Ishikawa (cell line): ENCODE data around the gene LYSMD2.

Experiments
- CEBPB ChIP-seq: IDR thresholded peaks from 2 replicates; pipeline ENCODE4 v1.6.1; 2012
- CREB1 ChIP-seq: IDR thresholded peaks from 2 replicates; pipeline ENCODE4 v1.6.1; 2012; ENCODE audit warnings: low read depth
- EGR1 ChIP-seq: IDR thresholded peaks from 2 replicates; pipeline ENCODE4 v1.6.1; 2012
- EP300 ChIP-seq: IDR thresholded peaks from 2 replicates; pipeline ENCODE4 v1.6.1; 2012; ENCODE audit warnings: borderline replicate concordance
- FOXM1 ChIP-seq: IDR thresholded peaks from 2 replicates; pipeline ENCODE4 v1.6.1; 2012; ENCODE audit warnings: low read depth, borderline replicate concordance
- NFIC ChIP-seq: IDR thresholded peaks from 2 replicates; pipeline ENCODE4 v1.6.1; 2012
- RAD21 ChIP-seq: IDR thresholded peaks from 2 replicates; pipeline ENCODE4 v1.6.1; 2012; ENCODE audit warnings: low read depth
- TAF1 ChIP-seq: IDR thresholded peaks from 2 replicates; pipeline ENCODE4 v1.6.1; 2012; ENCODE audit warnings: low read depth, mild to moderate bottlenecking
- TCF12 ChIP-seq: IDR thresholded peaks from 2 replicates; pipeline ENCODE4 v1.6.1; 2012; ENCODE audit warnings: low read depth
- TEAD4 ChIP-seq: IDR thresholded peaks from 2 replicates; pipeline ENCODE4 v1.6.1; 2012
- YY1 ChIP-seq: IDR thresholded peaks from 2 replicates; pipeline ENCODE4 v1.6.1; 2012; ENCODE audit warnings: low read depth
- ZBTB7A ChIP-seq: IDR thresholded peaks from 2 replicates; pipeline ENCODE4 v1.6.1; 2012; ENCODE audit warnings: low read depth
- TF ChIP-seq, protein P1 (sequence below): IDR thresholded peaks from 2 replicates; pipeline ENCODE4 v1.6.1; 2012
- TF ChIP-seq, protein P2 (sequence below): IDR thresholded peaks from 2 replicates; pipeline ENCODE4 v1.6.1; 2012
- TF ChIP-seq, protein P3 (sequence below): IDR thresholded peaks from 2 replicates; pipeline ENCODE4 v1.6.1; 2012; ENCODE audit warnings: low read depth, mild to moderate bottlenecking

LYSMD2 gene

DNA sequence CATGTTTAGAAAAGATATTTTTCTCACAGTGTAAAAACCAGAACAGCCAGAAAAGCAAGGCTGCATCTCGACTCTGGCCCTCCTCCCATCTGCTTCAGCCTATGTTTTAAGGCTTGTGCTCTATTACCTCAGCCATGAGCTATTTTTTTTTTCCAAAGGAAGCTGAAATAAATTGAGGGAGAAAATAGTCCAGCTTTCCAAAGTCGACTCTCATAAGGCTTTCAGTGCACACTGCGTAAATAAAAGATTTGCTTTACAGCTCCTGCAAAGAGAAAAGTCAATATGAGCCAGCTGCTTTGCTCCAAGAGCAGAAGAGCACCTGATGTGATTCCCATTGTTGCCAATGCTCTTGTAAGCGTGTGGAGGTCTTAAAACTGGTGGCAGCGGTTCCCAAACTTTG is 29.4 kb downstream of the LYSMD2 start:
- TF ChIP-seq FOXM1 (no peak), RAD21 (no peak), TAF1 (no peak), EGR1 (no peak), CREB1 (no peak), TCF12 (no peak), CEBPB (no peak), YY1 (no peak), ZBTB7A (no peak), TEAD4 (no peak)
- TF ChIP-seq, protein P1, sequence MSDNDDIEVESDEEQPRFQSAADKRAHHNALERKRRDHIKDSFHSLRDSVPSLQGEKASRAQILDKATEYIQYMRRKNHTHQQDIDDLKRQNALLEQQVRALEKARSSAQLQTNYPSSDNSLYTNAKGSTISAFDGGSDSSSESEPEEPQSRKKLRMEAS = no peak
- TF ChIP-seq, protein P2, sequence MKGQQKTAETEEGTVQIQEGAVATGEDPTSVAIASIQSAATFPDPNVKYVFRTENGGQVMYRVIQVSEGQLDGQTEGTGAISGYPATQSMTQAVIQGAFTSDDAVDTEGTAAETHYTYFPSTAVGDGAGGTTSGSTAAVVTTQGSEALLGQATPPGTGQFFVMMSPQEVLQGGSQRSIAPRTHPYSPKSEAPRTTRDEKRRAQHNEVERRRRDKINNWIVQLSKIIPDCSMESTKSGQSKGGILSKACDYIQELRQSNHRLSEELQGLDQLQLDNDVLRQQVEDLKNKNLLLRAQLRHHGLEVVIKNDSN = no peak
- TF ChIP-seq, protein P3, sequence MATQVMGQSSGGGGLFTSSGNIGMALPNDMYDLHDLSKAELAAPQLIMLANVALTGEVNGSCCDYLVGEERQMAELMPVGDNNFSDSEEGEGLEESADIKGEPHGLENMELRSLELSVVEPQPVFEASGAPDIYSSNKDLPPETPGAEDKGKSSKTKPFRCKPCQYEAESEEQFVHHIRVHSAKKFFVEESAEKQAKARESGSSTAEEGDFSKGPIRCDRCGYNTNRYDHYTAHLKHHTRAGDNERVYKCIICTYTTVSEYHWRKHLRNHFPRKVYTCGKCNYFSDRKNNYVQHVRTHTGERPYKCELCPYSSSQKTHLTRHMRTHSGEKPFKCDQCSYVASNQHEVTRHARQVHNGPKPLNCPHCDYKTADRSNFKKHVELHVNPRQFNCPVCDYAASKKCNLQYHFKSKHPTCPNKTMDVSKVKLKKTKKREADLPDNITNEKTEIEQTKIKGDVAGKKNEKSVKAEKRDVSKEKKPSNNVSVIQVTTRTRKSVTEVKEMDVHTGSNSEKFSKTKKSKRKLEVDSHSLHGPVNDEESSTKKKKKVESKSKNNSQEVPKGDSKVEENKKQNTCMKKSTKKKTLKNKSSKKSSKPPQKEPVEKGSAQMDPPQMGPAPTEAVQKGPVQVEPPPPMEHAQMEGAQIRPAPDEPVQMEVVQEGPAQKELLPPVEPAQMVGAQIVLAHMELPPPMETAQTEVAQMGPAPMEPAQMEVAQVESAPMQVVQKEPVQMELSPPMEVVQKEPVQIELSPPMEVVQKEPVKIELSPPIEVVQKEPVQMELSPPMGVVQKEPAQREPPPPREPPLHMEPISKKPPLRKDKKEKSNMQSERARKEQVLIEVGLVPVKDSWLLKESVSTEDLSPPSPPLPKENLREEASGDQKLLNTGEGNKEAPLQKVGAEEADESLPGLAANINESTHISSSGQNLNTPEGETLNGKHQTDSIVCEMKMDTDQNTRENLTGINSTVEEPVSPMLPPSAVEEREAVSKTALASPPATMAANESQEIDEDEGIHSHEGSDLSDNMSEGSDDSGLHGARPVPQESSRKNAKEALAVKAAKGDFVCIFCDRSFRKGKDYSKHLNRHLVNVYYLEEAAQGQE = no peak

DNA sequence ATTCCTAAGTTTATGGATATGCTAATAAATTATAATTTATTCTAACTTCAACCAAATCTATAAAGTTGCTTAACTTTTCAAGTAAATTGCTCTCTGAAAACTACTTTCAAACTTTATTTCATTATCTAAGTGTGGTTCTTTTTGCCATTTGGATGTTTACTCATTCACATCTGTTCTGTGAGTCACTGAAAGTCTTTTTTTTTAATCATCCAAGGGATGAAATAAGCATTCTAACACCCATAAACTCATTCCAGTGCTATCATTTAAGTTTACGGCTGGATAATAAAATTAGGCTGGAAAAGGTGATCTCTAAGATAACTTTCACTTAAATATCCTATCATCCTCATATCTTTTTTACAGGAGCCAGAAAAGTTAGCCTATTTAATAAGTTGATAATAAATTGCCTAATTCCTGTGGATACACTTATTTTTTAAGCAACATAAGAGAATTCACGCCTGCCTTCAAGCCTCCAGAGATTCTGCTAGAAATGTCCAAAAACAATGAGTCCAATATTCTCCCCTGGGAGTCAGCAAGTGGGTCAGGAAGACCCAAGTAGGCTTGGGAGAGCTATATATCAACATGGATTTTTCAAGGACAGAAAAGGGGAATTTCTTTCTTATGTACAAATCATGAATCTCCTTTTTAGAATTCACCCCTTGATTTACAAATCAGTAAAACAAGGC is 30.4 kb downstream of the LYSMD2 start:
- TF ChIP-seq, protein P2 = no peak
- TF ChIP-seq ZBTB7A (no peak), RAD21 (no peak), YY1 (no peak), CEBPB (no peak), CREB1 (no peak)

DNA sequence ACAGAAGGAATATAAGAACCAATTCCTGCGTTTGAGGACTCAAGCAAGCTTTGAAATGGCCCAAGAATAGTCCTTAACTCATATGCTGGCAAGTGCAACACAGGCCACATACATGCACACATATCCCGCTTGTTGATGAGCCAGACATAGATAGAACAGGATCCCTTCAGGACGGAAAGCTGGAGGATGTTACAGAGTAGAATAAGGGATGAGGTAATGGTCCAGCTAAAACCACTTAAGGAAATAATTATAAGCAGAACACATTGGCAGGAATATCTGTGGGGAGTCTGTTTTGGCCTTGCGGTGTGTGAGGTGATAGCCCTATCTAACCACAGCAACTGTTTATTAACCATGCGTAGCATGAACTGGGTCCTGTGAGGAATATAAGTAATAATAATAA is 31.2 kb downstream of the LYSMD2 start:
- TF ChIP-seq, protein P2 = no peak
- TF ChIP-seq EGR1 = no peak
- TF ChIP-seq NFIC = no peak
- TF ChIP-seq CEBPB = no peak
- no peak for TF ChIP-seq RAD21
- TF ChIP-seq TAF1 = no peak
- TF ChIP-seq EP300 = no peak
- no peak for TF ChIP-seq ZBTB7A
- TF ChIP-seq CREB1 = no peak
- TF ChIP-seq TCF12 = no peak
- TF ChIP-seq, protein P3 = no peak
- TF ChIP-seq, protein P1 = no peak
- TF ChIP-seq YY1 = no peak
- TF ChIP-seq TEAD4 = no peak
- TF ChIP-seq FOXM1 = no peak

DNA sequence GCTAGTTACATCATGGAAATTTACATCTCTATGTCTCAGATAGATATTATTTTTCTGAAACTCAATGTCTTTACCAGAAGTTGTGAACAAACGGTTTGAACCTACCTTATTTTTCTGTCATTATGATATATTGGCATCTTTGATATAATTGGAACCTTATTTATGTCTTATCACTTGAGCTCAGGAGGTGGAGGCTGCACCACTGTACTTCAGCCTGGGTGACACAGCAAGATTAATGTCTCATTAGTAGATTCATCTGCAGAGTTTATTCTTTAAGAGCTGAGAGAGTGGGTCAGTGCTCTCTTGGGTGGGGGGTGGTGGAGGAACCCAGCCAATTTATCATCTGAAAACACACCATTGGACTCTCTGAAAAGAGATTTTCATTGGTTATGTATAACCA is 34.7 kb downstream of the LYSMD2 start:
- TF ChIP-seq TEAD4 = no peak
- TF ChIP-seq YY1 = no peak
- no peak for TF ChIP-seq NFIC
- no peak for TF ChIP-seq EGR1
- TF ChIP-seq, protein P2 = no peak
- no peak for TF ChIP-seq ZBTB7A
- no peak for TF ChIP-seq RAD21
- TF ChIP-seq, protein P1 = no peak
- TF ChIP-seq, protein P3 = no peak
- TF ChIP-seq FOXM1 = no peak
- no peak for TF ChIP-seq CEBPB
- no peak for TF ChIP-seq EP300
- TF ChIP-seq TAF1 = no peak
- no peak for TF ChIP-seq TCF12
- no peak for TF ChIP-seq CREB1
